ENCODE measurements around the gene MUC5AC.
"Not testable (repeated sequence)": the region's sequence is repeated elsewhere in the genome, so short reads cannot be mapped to it uniquely, and the experiment has no call there.

The MUC5AC gene

GRCh38 chr11:1111545-1112212, 46.1 kb upstream of the MUC5AC start:
- in situ Hi-C loops (cut with HindIII; ENCODE audit: low sequenced_read_pairs) = no loop called here
- no peak for TF ChIP-seq CTCF (IDR thresholded peaks at IDR 0.05; ENCODE audit: low read depth, low read length)
- DNase-seq (ENCODE audit: low read depth, low spot score) = no peak
- no peak overlapping the region for H3K4me3 ChIP-seq (ENCODE audit: low read depth, low read length)

- no peak for TF ChIP-seq CTCF (IDR thresholded peaks at IDR 0.05; ENCODE audit: low read depth, low read length)
- in situ Hi-C loops (cut with HindIII; ENCODE audit: low sequenced_read_pairs) = no loop called here
- DNase-seq (ENCODE audit: low read depth, low spot score) = no peak
- no peak overlapping the region for H3K4me3 ChIP-seq (ENCODE audit: low read depth, low read length)
These were observed 45.2 kb upstream of the MUC5AC start for GRCh38 chr11:1112351-1113191.

- no peak for DNase-seq (ENCODE audit: low read depth, low spot score)
- in situ Hi-C loops (cut with HindIII; ENCODE audit: low sequenced_read_pairs) = no loop called here
- no peak for TF ChIP-seq CTCF (IDR thresholded peaks at IDR 0.05; ENCODE audit: low read depth, low read length)
- no peak overlapping the region for H3K4me3 ChIP-seq (ENCODE audit: low read depth, low read length)
These were observed 44.1 kb upstream of the MUC5AC start for GRCh38 chr11:1113405-1114201.

- DNase-seq (ENCODE audit: low read depth, low spot score); in situ Hi-C loops (cut with HindIII; ENCODE audit: low sequenced_read_pairs): not testable (repeated sequence)
These were observed 42.5 kb upstream of the MUC5AC start for GRCh38 chr11:1115292-1115691.

GRCh38 chr11:1116104-1116503, 41.6 kb upstream of the MUC5AC start:
- no peak overlapping the region for H3K4me3 ChIP-seq (ENCODE audit: low read depth, low read length)
- no peak for DNase-seq (ENCODE audit: low read depth, low spot score)
- no peak for TF ChIP-seq CTCF (IDR thresholded peaks at IDR 0.05; ENCODE audit: low read depth, low read length)
- in situ Hi-C loops (cut with HindIII; ENCODE audit: low sequenced_read_pairs) = no loop called here

More at GRCh38 chr11:1115292-1115691, 42.5 kb upstream of the MUC5AC start:
- H3K4me3 ChIP-seq (ENCODE audit: low read depth, low read length) = not testable (repeated sequence)

GRCh38 chr11:1116666-1117390, 40.9 kb upstream of the MUC5AC start:
- in situ Hi-C loops (cut with HindIII; ENCODE audit: low sequenced_read_pairs) = no loop called here
- TF ChIP-seq CTCF (IDR thresholded peaks at IDR 0.05; ENCODE audit: low read depth, low read length) = no peak
- no peak overlapping the region for H3K4me3 ChIP-seq (ENCODE audit: low read depth, low read length)
- DNase-seq (ENCODE audit: low read depth, low spot score) = no peak

All from astrocyte of the spinal cord (primary cell).